Muscle of leg (tissue), 11 donors: ENCODE measurements around the gene CIAO3. TPM values are rescaled to one million over a fixed set of nuclear protein-coding genes. Genes with fewer than 3 reads are reported as not detected.
"Not testable (repeated sequence)": the region's sequence is repeated elsewhere in the genome, so short reads cannot be mapped to it uniquely, and the experiment has no call there.

Experiments used
- DNase-seq: peaks from one replicate; pipeline ENCODE4 v3.0.0; 2013
- H3K27ac ChIP-seq: one replicate; pipeline ENCODE4 v1.5.1; 2013; ENCODE audit warnings: mild to moderate bottlenecking, low read length, control low read depth
- H3K27me3 ChIP-seq: one replicate; pipeline ENCODE4 v1.6.1; 2013; ENCODE audit warnings: low read length; ENCODE audit not compliant: control insufficient read depth, insufficient read depth
- H3K36me3 ChIP-seq: one replicate; pipeline ENCODE4 v1.6.1; 2013; ENCODE audit warnings: low read length; ENCODE audit not compliant: control insufficient read depth, insufficient read depth
- H3K4me1 ChIP-seq: one replicate; pipeline ENCODE4 v1.6.1; 2013; ENCODE audit warnings: low read length; ENCODE audit not compliant: control insufficient read depth, insufficient read depth
- H3K4me3 ChIP-seq: one replicate; pipeline ENCODE4 v1.5.1; 2013; ENCODE audit warnings: low read length, control low read depth
- H3K9me3 ChIP-seq: replicated peaks from 2 replicates; pipeline ENCODE4 v1.6.1; 2013; ENCODE audit warnings: low read depth, low read length; ENCODE audit not compliant: control insufficient read depth
- WGBS: methylation state at CpG from one replicate; pipeline ENCODE4 v1.1.5; 2013; ENCODE audit warnings: missing lambda C conversion rate; ENCODE audit not compliant: insufficient coverage; 5-methylcytosine and 5-hydroxymethylcytosine counted together
- polyA plus RNA-seq, 8 donors: library from polyadenylated mRNA; unstranded; fragments of 120-200 nt; gene quantifications; one replicate each; pipeline versions ENCODE4 v1.2.1 to v1.2.3, GENCODE V29; 2013; ENCODE audit warnings: inconsistent platforms in 1 of 8, low replicate concordance in 1 of 8; ENCODE audit not compliant: insufficient read length in 8 of 8, insufficient read depth in 1 of 8
- total RNA-seq: library from RNA; stranded (reverse); fragments of 120-200 nt; gene quantifications from one replicate; pipeline ENCODE4 v1.2.4, GENCODE V29; 2013

The CIAO3 gene
- total and polyA plus RNA-seq, 9 donors = 14.3 to 19.6 (median 17.9) TPM

GRCh38 chr16:776824-777223, 36.0 kb upstream of the CIAO3 start:
- no peak for DNase-seq
- H3K4me1 ChIP-seq = no peaks in the 10 kb centered on the region
- H3K36me3 ChIP-seq = no peaks in the 10 kb centered on the region
- H3K4me3 ChIP-seq = no peak overlapping the region
- no peak overlapping the region for H3K27ac ChIP-seq
- H3K9me3 ChIP-seq = no peaks in the 10 kb centered on the region
- H3K27me3 ChIP-seq = peaks cover 9% of the 10 kb centered on the region
- WGBS = 74% methylated on average over 8 of the region's 9 CpGs

DNA sequence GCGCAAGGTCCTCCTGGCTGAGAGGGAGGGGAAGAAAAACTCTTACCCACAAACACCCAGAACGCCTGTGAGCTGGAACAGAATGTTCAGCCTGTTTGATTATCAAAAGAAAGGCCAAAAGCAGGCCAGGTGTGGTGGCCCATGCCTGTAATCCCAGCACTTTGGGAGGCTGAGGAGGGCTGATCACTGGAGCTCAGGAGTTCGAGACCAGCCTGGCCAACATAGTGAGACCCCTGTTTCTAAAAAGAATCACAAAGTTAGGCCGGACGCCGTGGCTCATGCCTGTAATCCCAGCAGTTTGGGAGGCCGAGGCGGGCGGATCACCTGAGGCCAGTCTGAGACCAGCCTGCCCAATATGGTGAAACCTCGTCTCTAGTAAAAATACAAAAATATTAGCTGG, 35.5 kb upstream of the CIAO3 start:
- WGBS = 91% methylated on average over 8 of the region's 10 CpGs
- H3K36me3 ChIP-seq, H3K9me3 ChIP-seq, H3K27ac ChIP-seq, H3K4me1 ChIP-seq, H3K27me3 ChIP-seq, H3K4me3 ChIP-seq, DNase-seq: not testable (repeated sequence)

DNA sequence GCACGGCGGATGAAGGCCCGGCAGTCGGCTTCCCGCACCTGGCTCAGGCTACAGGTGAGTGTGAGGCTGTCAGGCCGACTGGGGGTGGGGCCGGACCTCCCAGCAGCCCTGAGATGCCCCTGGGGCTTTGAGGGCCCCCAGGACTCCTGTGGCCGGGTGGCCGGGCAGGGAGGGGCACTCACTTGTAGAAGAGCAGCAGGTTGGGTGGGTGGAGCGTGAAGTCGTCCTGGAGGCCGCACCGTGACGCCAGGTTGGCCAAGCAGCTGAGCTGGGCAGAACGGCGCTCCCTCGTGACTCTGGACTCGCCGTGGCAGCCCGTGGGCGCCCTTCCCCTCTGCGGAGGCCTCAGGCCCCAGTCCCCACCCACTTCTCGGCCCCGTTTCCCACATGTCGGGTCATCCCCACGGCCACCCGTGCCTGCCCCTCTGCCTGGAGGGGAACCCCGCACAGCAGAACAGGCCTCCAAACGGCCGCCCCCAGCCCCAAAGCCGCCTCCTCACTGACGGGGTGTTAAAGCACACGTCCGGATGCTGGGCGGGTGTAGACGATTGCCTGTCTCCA, 34.5 kb upstream of the CIAO3 start:
- no peak overlapping the region for H3K27ac ChIP-seq
- WGBS = 59% methylated on average over 30 of the region's 36 CpGs
- H3K27me3 ChIP-seq = peaks cover 9% of the 10 kb centered on the region
- H3K4me3 ChIP-seq = no peak overlapping the region
- H3K9me3 ChIP-seq = no peaks in the 10 kb centered on the region
- no peaks in the 10 kb centered on the region for H3K36me3 ChIP-seq
- no peaks in the 10 kb centered on the region for H3K4me1 ChIP-seq
- DNase-seq = no peak

DNA sequence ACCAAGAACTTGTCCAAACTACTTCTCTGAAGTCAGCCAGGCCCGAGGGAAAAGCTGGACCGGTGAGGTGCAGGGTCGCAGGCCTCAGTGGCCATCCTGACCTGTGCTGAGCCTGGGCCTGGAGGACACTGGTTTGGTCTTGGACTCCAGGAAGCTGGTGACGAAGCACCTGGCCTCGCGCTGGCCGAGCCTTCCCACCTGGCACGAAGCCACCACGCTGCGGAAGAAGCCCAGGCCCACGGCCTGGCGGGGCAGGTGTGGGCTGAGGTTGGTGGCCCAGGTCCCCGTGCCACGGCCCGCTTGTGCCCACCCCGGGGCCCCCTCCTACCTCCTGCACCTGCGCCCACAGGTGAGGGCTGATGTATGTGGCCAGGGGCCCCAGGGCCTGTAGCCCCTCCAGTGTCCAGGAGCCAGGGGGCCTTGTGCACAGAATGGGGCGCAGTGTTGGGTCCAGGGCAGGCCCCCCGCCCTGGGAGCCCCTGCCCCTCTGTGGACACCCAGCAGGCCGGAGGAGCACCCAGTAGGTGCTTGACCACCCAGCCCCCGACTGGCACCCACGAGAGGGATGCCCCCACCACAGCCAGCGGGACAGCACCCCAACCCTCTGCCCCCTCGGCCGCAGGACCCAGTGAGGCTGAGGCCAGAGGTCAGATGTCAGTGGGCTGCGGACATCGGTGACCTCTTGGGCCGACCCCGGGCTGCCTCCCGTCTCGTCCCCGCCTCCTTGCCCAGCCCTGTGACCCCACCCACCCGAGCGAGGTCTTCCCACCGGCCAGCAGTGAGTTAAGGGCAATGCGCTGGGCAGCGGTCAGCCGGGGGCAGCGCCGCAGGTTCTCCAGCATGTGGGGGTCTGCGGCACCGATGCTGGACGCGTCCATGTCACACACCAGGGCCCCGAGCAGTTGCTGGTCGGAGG, 33.5 kb upstream of the CIAO3 start:
- Histone ChIP-seq H3K27me3 (peaks cover 9% of the 10 kb centered on the region), H3K27ac (no peak overlapping the region), H3K4me1 (peaks cover 4% of the 10 kb centered on the region), H3K9me3 (no peaks in the 10 kb centered on the region), H3K36me3 (no peaks in the 10 kb centered on the region), H3K4me3 (no peak overlapping the region)
- WGBS = 75% methylated on average over 35 of the region's 46 CpGs
- DNase-seq = no peak

DNA sequence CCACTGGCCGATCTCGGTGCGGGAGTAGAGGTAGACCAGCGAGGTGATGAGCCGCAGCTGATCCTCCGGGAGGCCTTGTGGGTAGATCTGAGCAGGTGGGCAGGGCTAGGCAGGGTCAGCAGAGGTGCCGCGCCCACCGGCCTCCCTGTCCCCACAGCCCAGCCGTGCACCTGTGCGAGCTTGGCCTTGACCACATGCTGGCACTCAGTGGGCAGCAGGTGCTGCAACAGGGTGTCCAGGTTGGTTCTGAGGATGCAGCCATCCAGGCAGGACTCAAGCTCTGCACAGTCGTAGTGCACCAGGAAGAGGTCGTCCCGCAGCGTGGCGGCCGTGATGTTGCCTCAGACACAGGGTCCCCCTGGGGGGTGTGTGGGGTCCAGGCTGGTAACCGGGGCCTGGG, 32.2 kb upstream of the CIAO3 start:
- Histone ChIP-seq H3K4me1 (peaks cover 5% of the 10 kb centered on the region), H3K9me3 (no peaks in the 10 kb centered on the region), H3K27ac (no peak overlapping the region), H3K36me3 (no peaks in the 10 kb centered on the region), H3K27me3 (peaks cover 8% of the 10 kb centered on the region), H3K4me3 (no peak overlapping the region)
- WGBS = 84% methylated on average over 15 of the region's 18 CpGs
- DNase-seq = no peak

- Histone ChIP-seq H3K27me3 (peaks cover 5% of the 10 kb centered on the region), H3K9me3 (no peaks in the 10 kb centered on the region), H3K4me3 (no peak overlapping the region), H3K27ac (no peak overlapping the region), H3K36me3 (no peaks in the 10 kb centered on the region), H3K4me1 (peaks cover 5% of the 10 kb centered on the region)
- 40% methylated on average over 1 of the region's 13 CpGs for WGBS
- DNase-seq = no peak
These were observed 29.6 kb upstream of the CIAO3 start for GRCh38 chr16:770411-770810.

DNA sequence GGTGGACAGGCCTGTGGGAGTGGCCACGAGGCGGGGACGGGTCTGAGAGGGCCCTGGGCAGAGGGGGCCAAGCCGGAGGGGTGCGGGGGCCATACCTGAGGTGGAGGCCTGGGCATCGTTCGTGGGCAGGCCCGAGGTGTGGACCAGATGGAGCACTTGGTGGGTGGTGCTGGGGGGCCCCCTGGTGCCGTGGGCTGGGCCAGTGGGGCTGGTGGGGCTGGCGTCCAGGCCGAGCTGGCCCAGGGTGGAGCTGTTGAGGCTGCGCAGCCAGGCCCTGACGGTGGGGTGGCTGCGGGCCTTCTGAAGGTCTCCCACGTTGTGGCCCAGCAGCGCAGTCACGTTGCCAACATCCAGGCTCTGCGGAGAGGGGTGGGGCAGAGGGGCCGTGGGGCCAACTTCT, 29.1 kb upstream of the CIAO3 start:
- no peaks in the 10 kb centered on the region for H3K36me3 ChIP-seq
- no peaks in the 10 kb centered on the region for H3K9me3 ChIP-seq
- H3K4me3 ChIP-seq = no peak overlapping the region
- peaks cover 5% of the 10 kb centered on the region for H3K4me1 ChIP-seq
- peaks cover 5% of the 10 kb centered on the region for H3K27me3 ChIP-seq
- WGBS = 59% methylated on average over 17 of the region's 19 CpGs
- no peak overlapping the region for H3K27ac ChIP-seq
- DNase-seq = no peak

DNA sequence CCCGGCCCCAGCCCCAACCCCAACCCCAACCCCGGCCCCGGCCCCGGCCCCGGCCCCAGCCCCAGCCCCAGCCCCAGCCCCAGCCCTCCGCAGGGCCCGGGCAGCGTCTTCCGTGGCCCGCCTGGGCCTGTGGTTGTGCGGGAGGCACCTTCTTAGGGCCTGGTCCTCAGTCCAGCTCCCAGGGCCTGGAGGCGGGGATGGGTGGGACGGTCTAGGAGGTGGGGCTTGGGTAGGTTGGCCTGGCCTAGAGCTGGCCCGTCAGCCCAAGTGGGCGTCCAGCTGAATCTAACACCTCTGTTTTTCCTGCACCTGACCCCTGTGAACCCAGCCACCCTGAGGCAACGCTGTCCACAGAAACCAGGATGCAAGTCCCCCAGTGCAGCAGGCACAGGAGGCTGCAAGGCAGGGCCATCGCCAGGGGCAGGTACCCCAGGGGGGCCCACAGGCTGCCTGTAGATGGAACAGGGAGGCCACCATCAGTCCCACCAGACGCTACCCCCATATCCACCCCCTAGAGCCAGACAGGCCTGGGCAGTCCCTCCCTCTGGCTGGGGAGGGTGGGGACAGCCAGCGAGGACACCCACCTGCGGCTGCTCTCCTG, 28.5 kb upstream of the CIAO3 start:
- DNase-seq = no peak
- Histone ChIP-seq H3K4me1 (peaks cover 5% of the 10 kb centered on the region), H3K27me3 (peaks cover 5% of the 10 kb centered on the region), H3K9me3 (no peaks in the 10 kb centered on the region), H3K27ac (no peak overlapping the region), H3K4me3 (no peak overlapping the region), H3K36me3 (no peaks in the 10 kb centered on the region)
- WGBS = 26% methylated on average over 6 of the region's 20 CpGs

DNA sequence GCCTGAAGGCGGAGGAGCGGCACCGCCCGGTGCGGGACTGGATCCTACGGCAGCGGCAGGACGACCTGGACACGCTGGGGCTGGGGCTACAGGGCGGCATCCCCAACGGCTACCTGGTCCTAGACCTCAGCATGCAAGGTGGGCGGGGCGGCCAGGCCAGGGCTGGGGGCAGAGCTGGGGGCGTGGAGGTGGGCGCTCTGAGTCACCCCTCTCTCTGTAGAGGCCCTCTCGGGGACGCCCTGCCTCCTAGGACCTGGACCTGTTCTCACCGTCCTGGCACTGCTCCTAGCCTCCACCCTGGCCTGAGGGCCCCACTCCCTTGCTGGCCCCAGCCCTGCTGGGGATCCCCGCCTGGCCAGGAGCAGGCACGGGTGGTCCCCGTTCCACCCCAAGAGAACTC, 27.6 kb upstream of the CIAO3 start:
- Histone ChIP-seq H3K4me3 (no peak overlapping the region), H3K4me1 (peaks cover 5% of the 10 kb centered on the region)
- WGBS = 54% methylated on average over 21 of the region's 21 CpGs

DNA sequence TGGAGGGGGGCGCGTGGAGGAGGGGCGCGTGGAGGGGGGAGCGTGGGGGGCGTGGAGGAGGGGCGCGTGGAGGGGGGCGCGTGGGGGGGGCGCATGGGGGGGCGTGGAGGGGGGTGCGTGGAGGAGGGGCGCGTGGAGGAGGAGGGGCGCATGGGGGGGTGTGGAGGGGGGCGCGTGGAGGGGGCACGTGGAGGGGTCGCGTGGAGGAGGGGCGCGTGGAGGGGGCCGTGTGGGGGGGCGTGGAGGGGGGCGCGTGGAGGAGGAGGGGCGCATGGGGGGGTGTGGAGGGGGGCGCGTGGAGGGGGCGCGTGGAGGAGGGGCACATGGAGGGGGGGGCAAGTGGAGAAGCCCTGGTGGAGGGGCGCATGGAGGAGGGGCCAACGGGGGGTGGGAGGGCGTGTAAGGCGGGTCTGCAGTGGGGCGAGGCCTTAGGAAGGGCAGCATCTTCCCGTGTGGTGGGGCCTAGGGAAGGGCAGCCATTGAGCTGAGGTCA, 27.0 kb upstream of the CIAO3 start:
- Histone ChIP-seq H3K4me3 (no peak overlapping the region), H3K36me3 (no peaks in the 10 kb centered on the region), H3K27ac (no peak overlapping the region), H3K9me3 (no peaks in the 10 kb centered on the region), H3K27me3 (peaks cover 7% of the 10 kb centered on the region), H3K4me1 (peaks cover 5% of the 10 kb centered on the region)
- no peak for DNase-seq
- 24% methylated on average over 5 of the region's 38 CpGs for WGBS

More for the DNA sequence above, 27.6 kb upstream of the CIAO3 start:
- H3K27ac ChIP-seq = no peak overlapping the region
- no peak for DNase-seq
- H3K27me3 ChIP-seq = peaks cover 5% of the 10 kb centered on the region
- H3K9me3 ChIP-seq = no peaks in the 10 kb centered on the region
- H3K36me3 ChIP-seq = no peaks in the 10 kb centered on the region
